ENCODE measurements around the gene MLPH. TPM values are rescaled to one million over a fixed set of nuclear protein-coding genes. Genes with fewer than 3 reads are reported as not detected.

MLPH gene
- total RNA-seq, 4 donors from 2014 or later = 59.7 to 889 (median 182) TPM

DNA sequence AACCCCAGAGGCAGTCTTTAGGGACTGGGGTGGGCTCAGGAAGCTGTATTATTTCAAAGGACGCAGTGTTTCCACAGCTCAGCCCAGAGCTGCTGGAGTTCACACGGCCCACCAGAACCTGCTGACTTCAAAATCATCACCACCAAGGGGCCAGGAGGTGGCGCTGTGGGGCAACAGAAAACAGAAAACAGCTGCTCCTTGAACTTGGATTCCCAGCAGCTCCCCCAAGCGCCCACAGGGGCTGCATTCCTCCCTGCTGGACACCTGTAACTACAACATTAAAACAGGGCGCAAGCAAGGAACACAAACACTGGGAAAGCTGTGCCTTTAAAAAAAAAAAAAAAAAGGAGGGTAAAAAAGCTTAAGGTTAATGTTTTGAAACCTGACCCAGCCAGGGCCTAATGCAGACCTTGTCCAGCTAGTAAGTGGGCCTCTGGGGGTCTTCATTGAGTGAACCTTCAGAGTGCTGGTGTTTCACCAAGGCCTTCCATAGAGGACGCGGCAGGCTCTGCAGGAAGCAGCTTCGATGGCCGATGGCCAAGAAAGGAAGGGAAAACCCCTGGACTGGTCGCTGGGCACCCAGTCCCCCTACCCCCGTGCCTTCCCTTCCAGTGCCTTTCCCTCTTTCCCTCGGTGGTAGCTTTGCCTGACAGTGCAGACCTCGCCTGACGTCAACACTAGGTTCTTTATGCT, 25.9 kb downstream of the MLPH start:
- intact Hi-C loops (cut with DNase I; ENCODE audit: low total_unique reads) (loop anchor here (2.0 kb wide), 1 partner anchor 60 kb away; no protein-coding TSS in a partner anchor), in situ Hi-C loops (cut with MboI; ENCODE audit: low pct_ligation_motif_present in 1 of 4, low pct_unique_long_range_greater_than_20kb in 1 of 4, low sequenced_read_pairs in 3 of 4) (loop anchor here in 2 of 4 donors (5.0 to 10.0 kb wide), 2 partner anchors 52 to 59 kb away; partner anchors contain the start of gene PRLH (in 1 of the 2))
- H3K4me3 ChIP-seq = no peak overlapping the region
- no peaks in the 10 kb centered on the region for H3K27me3 ChIP-seq
- TF ChIP-seq POLR2A (IDR thresholded peaks at IDR 0.05) = peak; percentile 12
- peak; percentile 82 to 96 (median 89) for TF ChIP-seq CTCF (IDR thresholded peaks at IDR 0.05)
- TF ChIP-seq POLR2AphosphoS5 (IDR thresholded peaks at IDR 0.05) = peak in 1 of 3 donors; percentile 13
- TF ChIP-seq EP300 (IDR thresholded peaks at IDR 0.05; ENCODE audit: low read depth) = no peak
- peaks cover 6 to 32% (median 8%) of the 10 kb centered on the region in 4 donors for H3K4me1 ChIP-seq
- peak; percentile 88 for DNase-seq
- WGBS, 2 donors (ENCODE audit: low coverage in 1 of 2) = 26 to 42% methylated on average over 5 to 14 of the region's 14 CpGs
- no peak overlapping the region for H3K27ac ChIP-seq
- H3K36me3 ChIP-seq = no peaks in the 10 kb centered on the region
- H3K9me3 ChIP-seq = no peaks in the 10 kb centered on the region

DNA sequence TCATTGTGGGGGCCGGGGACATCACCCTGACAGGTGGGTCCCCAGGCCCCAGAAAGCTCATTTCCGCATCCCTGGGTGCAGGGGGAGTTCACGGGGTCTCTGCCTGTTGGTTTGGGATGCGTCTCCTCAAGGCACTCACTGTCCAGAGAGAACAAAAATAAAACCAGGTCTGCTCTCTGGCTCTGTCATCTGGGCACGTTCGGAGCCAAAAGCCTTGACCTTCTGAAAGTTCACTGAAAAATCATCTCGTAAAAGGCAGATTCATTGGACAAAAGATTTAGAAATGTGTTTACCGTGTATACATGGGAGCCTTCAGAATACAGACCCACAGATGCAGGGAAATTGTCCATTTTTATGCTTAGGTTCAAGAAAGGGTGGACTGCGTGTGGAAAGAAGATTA, 26.6 kb downstream of the MLPH start:
- Histone ChIP-seq H3K27ac (no peak overlapping the region), H3K36me3 (no peaks in the 10 kb centered on the region), H3K9me3 (no peaks in the 10 kb centered on the region), H3K27me3 (no peaks in the 10 kb centered on the region), H3K4me1 (peaks cover 6 to 31% (median 8%) of the 10 kb centered on the region in 4 donors), H3K4me3 (no peak overlapping the region)
- no peak for TF ChIP-seq POLR2A (IDR thresholded peaks at IDR 0.05)
- no peak for TF ChIP-seq CTCF (IDR thresholded peaks at IDR 0.05)
- no peak for TF ChIP-seq EP300 (IDR thresholded peaks at IDR 0.05; ENCODE audit: low read depth)
- TF ChIP-seq POLR2AphosphoS5 (IDR thresholded peaks at IDR 0.05) = no peak
- intact Hi-C loops (cut with DNase I; ENCODE audit: low total_unique reads) (loop anchor here (2.0 kb wide), 1 partner anchor 59 kb away; no protein-coding TSS in a partner anchor), in situ Hi-C loops (cut with MboI; ENCODE audit: low pct_ligation_motif_present in 1 of 4, low pct_unique_long_range_greater_than_20kb in 1 of 4, low sequenced_read_pairs in 3 of 4) (loop anchor here in 2 of 4 donors (5.0 to 10.0 kb wide), 2 partner anchors 51 to 59 kb away; partner anchors contain the start of gene PRLH (in 1 of the 2))
- WGBS, 2 donors (ENCODE audit: low coverage in 1 of 2) = 77 to 85% methylated on average over 2 to 9 of the region's 9 CpGs
- DNase-seq = no peak

DNA sequence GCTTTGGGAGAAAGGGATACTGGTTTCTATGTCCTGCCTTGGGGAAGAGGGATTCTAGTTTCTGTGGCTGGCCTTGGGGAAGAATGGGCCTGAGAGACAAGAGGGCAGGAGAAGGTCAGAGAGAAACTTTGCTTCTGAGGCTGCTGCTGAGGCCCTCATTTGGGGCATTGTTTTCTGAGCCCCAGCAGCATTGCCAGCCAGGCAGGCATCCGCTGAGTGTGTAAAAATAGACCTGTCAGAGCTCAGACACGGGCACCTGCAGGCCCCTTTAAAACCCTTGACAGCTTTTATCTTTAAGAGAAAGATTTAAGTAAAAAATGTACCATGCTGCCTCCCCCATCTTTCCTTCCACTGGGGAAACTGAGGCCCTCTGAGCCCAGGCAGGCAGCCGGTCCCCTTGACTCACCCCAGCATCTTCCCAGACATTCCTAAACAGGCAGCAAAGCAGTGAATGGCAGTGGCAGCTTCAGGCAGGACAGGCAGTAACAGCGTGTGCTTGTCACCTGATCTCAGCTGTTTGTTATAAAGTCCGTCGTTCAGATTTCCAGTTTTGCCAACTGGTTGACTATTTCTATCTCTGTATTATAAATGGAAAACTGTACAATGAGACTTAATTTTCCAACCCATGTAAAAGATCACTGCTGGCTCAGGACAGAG, 27.6 kb downstream of the MLPH start:
- in situ Hi-C loops (cut with MboI; ENCODE audit: low pct_ligation_motif_present in 1 of 4, low pct_unique_long_range_greater_than_20kb in 1 of 4, low sequenced_read_pairs in 3 of 4) = loop anchor here in 3 of 4 donors (5.0 to 10.0 kb wide), 3 partner anchors 50 to 58 kb away; partner anchors contain the start of gene PRLH (in 2 of the 3)
- 85% methylated on average over 6 of the region's 6 CpGs; no CpG with 5 or more reads in 1 of the 2 donors for WGBS, 2 donors (ENCODE audit: low coverage in 1 of 2)
- no peak overlapping the region for H3K27ac ChIP-seq
- no peaks in the 10 kb centered on the region for H3K36me3 ChIP-seq
- TF ChIP-seq CTCF (IDR thresholded peaks at IDR 0.05) (no peak), POLR2A (IDR thresholded peaks at IDR 0.05) (no peak), POLR2AphosphoS5 (IDR thresholded peaks at IDR 0.05) (no peak), EP300 (IDR thresholded peaks at IDR 0.05; ENCODE audit: low read depth) (no peak)
- intact Hi-C loops (cut with DNase I; ENCODE audit: low total_unique reads) = no loop called here
- no peak overlapping the region for H3K4me3 ChIP-seq
- H3K4me1 ChIP-seq = peaks cover 4 to 24% (median 7%) of the 10 kb centered on the region in 4 donors
- no peak for DNase-seq
- no peaks in the 10 kb centered on the region for H3K27me3 ChIP-seq
- H3K9me3 ChIP-seq = no peaks in the 10 kb centered on the region

- TF ChIP-seq CTCF (IDR thresholded peaks at IDR 0.05) (no peak), POLR2AphosphoS5 (IDR thresholded peaks at IDR 0.05) (no peak), POLR2A (IDR thresholded peaks at IDR 0.05) (no peak), EP300 (IDR thresholded peaks at IDR 0.05; ENCODE audit: low read depth) (no peak)
- H3K4me3 ChIP-seq = no peak overlapping the region
- no peaks in the 10 kb centered on the region for H3K27me3 ChIP-seq
- H3K9me3 ChIP-seq = no peaks in the 10 kb centered on the region
- peaks cover 2 to 20% (median 7%) of the 10 kb centered on the region in 4 donors for H3K4me1 ChIP-seq
- in situ Hi-C loops (cut with MboI; ENCODE audit: low pct_ligation_motif_present in 1 of 4, low pct_unique_long_range_greater_than_20kb in 1 of 4, low sequenced_read_pairs in 3 of 4) = loop anchor here in 2 of 4 donors (5.0 to 10.0 kb wide), 2 partner anchors 50 to 52 kb away; partner anchors contain the start of gene PRLH (in 2 of the 2)
- H3K36me3 ChIP-seq = no peaks in the 10 kb centered on the region
- intact Hi-C loops (cut with DNase I; ENCODE audit: low total_unique reads) = no loop called here
- 61 to 89% methylated on average over 6 to 16 of the region's 16 CpGs for WGBS, 2 donors (ENCODE audit: low coverage in 1 of 2)
- no peak overlapping the region for H3K27ac ChIP-seq
- DNase-seq = no peak
Observed at GRCh38 chr2:237515166-237515565, 28.1 kb downstream of the MLPH start.

All from transverse colon (tissue), 4 donors.